ENCODE measurements around the gene KSR1. TPM values are rescaled to one million over a fixed set of nuclear protein-coding genes. Genes with fewer than 3 reads are reported as not detected.
"Not testable (repeated sequence)": the region's sequence is repeated elsewhere in the genome, so short reads cannot be mapped to it uniquely, and the experiment has no call there.

KSR1 gene
- total RNA-seq (10 to 100 TPM; 24.2 to 25.4 TPM), polyA plus RNA-seq (1 to 10 TPM in 1 of 3 donors, under 1 TPM in 2; 0.73 to 2.0 (median 0.91) TPM), total RNA-seq (7.9 to 57.7 (median 25.9) reads per million in 6 experiments)

- POLR2A ChIA-PET, result interaction anchor here (1.0 to 2.5 kb wide), 4 partner anchors 11 to 162 kb away, joined by 3 to 10 read pairs (median 6); partner anchors contain the start of gene WSB1
- H3K9me3 Mint-ChIP-seq, result no peaks in the 10 kb centered on the region
- ATAC-seq (peak; percentile 92 to 93), DNase-seq (peak; percentile 69 to 88 (median 76))
- no peaks in the 10 kb centered on the region for H3K27me3 Mint-ChIP-seq
- H3K4me1 Mint-ChIP-seq, result peaks cover 11 to 33% (median 22%) of the 10 kb centered on the region in 4 donors
- peak within 1 kb of the TSS; percentile 68 to 93 (median 82) for H3K27ac Mint-ChIP-seq
- H3K4me3 Mint-ChIP-seq, result peak within 1 kb of the TSS; percentile 78 to 95 (median 88)
- H3K36me3 Mint-ChIP-seq, result peaks cover 0 to 3% (median 0%) of the 10 kb centered on the region in 3 donors
These were observed at the start of gene KSR1 for GRCh38 chr17:27455914-27456680. Gene KSR1 (plus strand): TSS chr17:27456448. CDS start chr17:27456644, 196 bp downstream.

- Mint-ChIP-seq H3K27me3 (peaks cover 0 to 15% (median 0%) of the 10 kb centered on the region in 5 donors), H3K4me3 (no peak overlapping the region), H3K36me3 (no peaks in the 10 kb centered on the region), H3K27ac (no peak overlapping the region), H3K9me3 (no peaks in the 10 kb centered on the region), H3K4me1 (no peaks in the 10 kb centered on the region)
- POLR2A ChIA-PET, result no interaction called here
- ATAC-seq (no peak), DNase-seq (no peak)
These were observed 48.1 kb upstream of the KSR1 start for GRCh38 chr17:27407916-27408864.

GRCh38 chr17:27408891-27409290 is 47.4 kb upstream of the KSR1 start:
- peaks cover 0 to 15% (median 0%) of the 10 kb centered on the region in 5 donors for H3K27me3 Mint-ChIP-seq
- ATAC-seq (no peak), DNase-seq (no peak)
- no peaks in the 10 kb centered on the region for H3K9me3 Mint-ChIP-seq
- no peaks in the 10 kb centered on the region for H3K4me1 Mint-ChIP-seq
- H3K4me3 Mint-ChIP-seq, result no peak overlapping the region
- POLR2A ChIA-PET, result no interaction called here
- no peak overlapping the region for H3K27ac Mint-ChIP-seq
- no peaks in the 10 kb centered on the region for H3K36me3 Mint-ChIP-seq

GRCh38 chr17:27412158-27412557 is 44.1 kb upstream of the KSR1 start:
- H3K9me3 Mint-ChIP-seq, H3K27ac Mint-ChIP-seq, H3K4me3 Mint-ChIP-seq, DNase-seq, H3K4me1 Mint-ChIP-seq, ATAC-seq, POLR2A ChIA-PET, H3K36me3 Mint-ChIP-seq: not testable (repeated sequence)
- peaks cover 0 to 15% (median 2%) of the 10 kb centered on the region in 5 donors for H3K27me3 Mint-ChIP-seq

GRCh38 chr17:27413315-27413714 is 42.9 kb upstream of the KSR1 start:
- no peak for ATAC-seq
- no peaks in the 10 kb centered on the region for H3K9me3 Mint-ChIP-seq
- H3K4me3 Mint-ChIP-seq, result no peak overlapping the region
- DNase-seq, result no peak
- no peaks in the 10 kb centered on the region for H3K4me1 Mint-ChIP-seq
- H3K27me3 Mint-ChIP-seq, result peaks cover 0 to 15% (median 2%) of the 10 kb centered on the region in 5 donors
- H3K36me3 Mint-ChIP-seq, result no peaks in the 10 kb centered on the region
- H3K27ac Mint-ChIP-seq, result no peak overlapping the region
- POLR2A ChIA-PET, result interaction anchor here (0.7 kb wide), 1 partner anchor 38 kb away, joined by 3 read pairs; no protein-coding TSS in a partner anchor

- H3K27ac Mint-ChIP-seq, result no peak overlapping the region
- H3K9me3 Mint-ChIP-seq, result no peaks in the 10 kb centered on the region
- H3K4me3 Mint-ChIP-seq, result no peak overlapping the region
- ATAC-seq (no peak), DNase-seq (no peak)
- H3K4me1 Mint-ChIP-seq, result no peaks in the 10 kb centered on the region
- H3K36me3 Mint-ChIP-seq, result no peaks in the 10 kb centered on the region
- H3K27me3 Mint-ChIP-seq, result peaks cover 0 to 10% (median 2%) of the 10 kb centered on the region in 5 donors
- POLR2A ChIA-PET, result no interaction called here
These were observed 42.5 kb upstream of the KSR1 start for GRCh38 chr17:27413792-27414191.

GRCh38 chr17:27414271-27414670 is 42.0 kb upstream of the KSR1 start:
- no peak for DNase-seq
- no peaks in the 10 kb centered on the region for H3K4me1 Mint-ChIP-seq
- POLR2A ChIA-PET, result no interaction called here
- no peak for ATAC-seq
- H3K36me3 Mint-ChIP-seq, result no peaks in the 10 kb centered on the region
- H3K27me3 Mint-ChIP-seq, result peaks cover 0 to 5% (median 2%) of the 10 kb centered on the region in 5 donors
- no peak overlapping the region for H3K27ac Mint-ChIP-seq
- H3K9me3 Mint-ChIP-seq, result no peaks in the 10 kb centered on the region
- H3K4me3 Mint-ChIP-seq, result no peak overlapping the region

GRCh38 chr17:27414694-27415093 is 41.6 kb upstream of the KSR1 start:
- POLR2A ChIA-PET, result no interaction called here
- no peak for ATAC-seq
- Mint-ChIP-seq H3K4me3 (no peak overlapping the region), H3K27me3 (peaks cover 0 to 2% (median under 1%) of the 10 kb centered on the region in 5 donors), H3K27ac (no peak overlapping the region), H3K36me3 (no peaks in the 10 kb centered on the region), H3K9me3 (no peaks in the 10 kb centered on the region), H3K4me1 (no peaks in the 10 kb centered on the region)
- no peak for DNase-seq

GRCh38 chr17:27415120-27415795 is 41.0 kb upstream of the KSR1 start:
- POLR2A ChIA-PET, result no interaction called here
- Mint-ChIP-seq H3K9me3 (no peaks in the 10 kb centered on the region), H3K36me3 (no peaks in the 10 kb centered on the region), H3K27ac (peak overlapping the region in 1 of 10 donors; percentile 8), H3K4me3 (no peak overlapping the region), H3K4me1 (no peaks in the 10 kb centered on the region), H3K27me3 (peaks cover 0 to 3% (median 0%) of the 10 kb centered on the region in 5 donors)
- ATAC-seq (no peak), DNase-seq (no peak)

- H3K4me3 Mint-ChIP-seq, result no peak overlapping the region
- no peaks in the 10 kb centered on the region for H3K4me1 Mint-ChIP-seq
- peaks cover 0 to 6% (median 0%) of the 10 kb centered on the region in 5 donors for H3K27me3 Mint-ChIP-seq
- H3K9me3 Mint-ChIP-seq, result no peaks in the 10 kb centered on the region
- POLR2A ChIA-PET, result no interaction called here
- H3K36me3 Mint-ChIP-seq, result no peaks in the 10 kb centered on the region
- ATAC-seq, result no peak
- no peak for DNase-seq
- no peak overlapping the region for H3K27ac Mint-ChIP-seq
These were observed 38.5 kb upstream of the KSR1 start for GRCh38 chr17:27417596-27418365.

- no peaks in the 10 kb centered on the region for H3K36me3 Mint-ChIP-seq
- ATAC-seq (no peak), DNase-seq (no peak)
- peaks cover 0 to 6% (median 0%) of the 10 kb centered on the region in 5 donors for H3K27me3 Mint-ChIP-seq
- no peak overlapping the region for H3K27ac Mint-ChIP-seq
- no peak overlapping the region for H3K4me3 Mint-ChIP-seq
- POLR2A ChIA-PET, result no interaction called here
- H3K4me1 Mint-ChIP-seq, result no peaks in the 10 kb centered on the region
- H3K9me3 Mint-ChIP-seq, result no peaks in the 10 kb centered on the region
These were observed 38.0 kb upstream of the KSR1 start for GRCh38 chr17:27418366-27418615.

GRCh38 chr17:27419156-27419555 is 37.1 kb upstream of the KSR1 start:
- no peaks in the 10 kb centered on the region for H3K36me3 Mint-ChIP-seq
- POLR2A ChIA-PET, result no interaction called here
- H3K27me3 Mint-ChIP-seq, result peaks cover 0 to 6% (median 0%) of the 10 kb centered on the region in 5 donors
- no peak for ATAC-seq
- no peaks in the 10 kb centered on the region for H3K4me1 Mint-ChIP-seq
- H3K9me3 Mint-ChIP-seq, result no peaks in the 10 kb centered on the region
- DNase-seq, result no peak
- no peak overlapping the region for H3K27ac Mint-ChIP-seq
- H3K4me3 Mint-ChIP-seq, result no peak overlapping the region
